Measurements from ENCODE around the gene SLC35E4. TPM values are rescaled to one million over a fixed set of nuclear protein-coding genes. Genes with fewer than 3 reads are reported as not detected.
"Not testable (repeated sequence)": the region's sequence is repeated elsewhere in the genome, so short reads cannot be mapped to it uniquely, and the experiment has no call there.

The SLC35E4 gene
- 6.3 and 15.5 TPM in 2 replicates for total RNA-seq (2014; rRNA removed; shearing (Covaris generic))

GRCh38 chr22:30635273-30636225 is at the start of gene SLC35E4:
TSS of gene SLC35E4 (plus strand) at chr22:30635781. CDS start at chr22:30636451, 670 bp downstream.
- peak; percentile 91 for DNase-seq (ENCODE audit: low spot score)
- in situ Hi-C loops (cut with HindIII; ENCODE audit: low sequenced_read_pairs), result no loop called here

- DNase-seq (ENCODE audit: low spot score), result no peak
- in situ Hi-C loops (cut with HindIII; ENCODE audit: low sequenced_read_pairs), result no loop called here
These were observed 49.2 kb upstream of the SLC35E4 start for GRCh38 chr22:30586414-30586813.

GRCh38 chr22:30591191-30591587 is 44.4 kb upstream of the SLC35E4 start:
- DNase-seq (ENCODE audit: low spot score), result no peak
- in situ Hi-C loops (cut with HindIII; ENCODE audit: low sequenced_read_pairs), result no loop called here

GRCh38 chr22:30591588-30592359 is 43.8 kb upstream of the SLC35E4 start, which contains the start of gene PES1:
TSS of gene PES1 (minus strand) at chr22:30591910. CDS start at chr22:30591833, 77 bp downstream.
- peak; percentile 98 for DNase-seq (ENCODE audit: low spot score)
- in situ Hi-C loops (cut with HindIII; ENCODE audit: low sequenced_read_pairs), result no loop called here

- DNase-seq (ENCODE audit: low spot score); in situ Hi-C loops (cut with HindIII; ENCODE audit: low sequenced_read_pairs): not testable (repeated sequence)
These were observed 43.2 kb upstream of the SLC35E4 start for GRCh38 chr22:30592360-30592713.

- in situ Hi-C loops (cut with HindIII; ENCODE audit: low sequenced_read_pairs), result no loop called here
- no peak for DNase-seq (ENCODE audit: low spot score)
These were observed 39.4 kb upstream of the SLC35E4 start for GRCh38 chr22:30596199-30596598.

GRCh38 chr22:30596886-30597285 is 38.7 kb upstream of the SLC35E4 start:
- DNase-seq (ENCODE audit: low spot score), result no peak
- in situ Hi-C loops (cut with HindIII; ENCODE audit: low sequenced_read_pairs), result no loop called here

GRCh38 chr22:30598986-30599385 is 36.6 kb upstream of the SLC35E4 start:
- in situ Hi-C loops (cut with HindIII; ENCODE audit: low sequenced_read_pairs), result no loop called here
- DNase-seq (ENCODE audit: low spot score), result no peak

GRCh38 chr22:30600921-30601320 is 34.7 kb upstream of the SLC35E4 start:
- DNase-seq (ENCODE audit: low spot score), result no peak
- in situ Hi-C loops (cut with HindIII; ENCODE audit: low sequenced_read_pairs), result no loop called here

GRCh38 chr22:30601464-30601863 is 34.1 kb upstream of the SLC35E4 start:
- in situ Hi-C loops (cut with HindIII; ENCODE audit: low sequenced_read_pairs), result no loop called here
- no peak for DNase-seq (ENCODE audit: low spot score)

GRCh38 chr22:30602049-30602448 is 33.5 kb upstream of the SLC35E4 start:
- DNase-seq (ENCODE audit: low spot score), result peak; percentile 19
- in situ Hi-C loops (cut with HindIII; ENCODE audit: low sequenced_read_pairs), result no loop called here

GRCh38 chr22:30603801-30604200 is 31.8 kb upstream of the SLC35E4 start:
- in situ Hi-C loops (cut with HindIII; ENCODE audit: low sequenced_read_pairs), result no loop called here
- no peak for DNase-seq (ENCODE audit: low spot score)

GRCh38 chr22:30604723-30605122 is 30.9 kb upstream of the SLC35E4 start:
- in situ Hi-C loops (cut with HindIII; ENCODE audit: low sequenced_read_pairs), result no loop called here
- DNase-seq (ENCODE audit: low spot score), result no peak

GRCh38 chr22:30605449-30606110 is 30.0 kb upstream of the SLC35E4 start:
- in situ Hi-C loops (cut with HindIII; ENCODE audit: low sequenced_read_pairs), result no loop called here
- DNase-seq (ENCODE audit: low spot score), result peak; percentile 23

GRCh38 chr22:30606455-30607299 is 28.9 kb upstream of the SLC35E4 start, which contains the start of gene TCN2:
TSS of gene TCN2 (plus strand) at chr22:30607174. CDS start at chr22:30607332, 158 bp downstream.
- peak; percentile 41 for DNase-seq (ENCODE audit: low spot score)
- in situ Hi-C loops (cut with HindIII; ENCODE audit: low sequenced_read_pairs), result no loop called here

GRCh38 chr22:30607300-30607930 is 28.2 kb upstream of the SLC35E4 start:
- DNase-seq (ENCODE audit: low spot score), result no peak
- in situ Hi-C loops (cut with HindIII; ENCODE audit: low sequenced_read_pairs), result no loop called here

GRCh38 chr22:30607939-30608338 is 27.6 kb upstream of the SLC35E4 start:
- in situ Hi-C loops (cut with HindIII; ENCODE audit: low sequenced_read_pairs), result no loop called here
- no peak for DNase-seq (ENCODE audit: low spot score)

Data from G401 (cell line).